Tibial artery (tissue), 4 donors: ENCODE results near the gene RAD51B.

Source experiments
- DNase-seq, 2 donors: peaks; one replicate each; pipeline ENCODE4 v3.0.0-alpha.2; 2019
- H3K27ac ChIP-seq, 2 donors: fragments of 200-600 bp; sonication (generic) in 1 of 2; 1 replicate in 1 of 2; 2 replicates in 1 of 2; pipeline ENCODE4 v1.5.1; 2018 to 2019; ENCODE audit warnings: mild to moderate bottlenecking in 1 of 2
- H3K27me3 ChIP-seq, 2 donors: fragments of 200-600 bp; sonication (generic) in 1 of 2; one replicate each; pipeline versions ENCODE4 v1.5.1 to v1.6.0; 2016 to 2019
- H3K36me3 ChIP-seq, 3 donors: fragments of 200-600 bp; sonication (generic) in 2 of 3; one replicate each; pipeline ENCODE4 v1.5.1; 2016 to 2019; ENCODE audit warnings: mild to moderate bottlenecking in 2 of 3
- H3K4me1 ChIP-seq, 4 donors: fragments of 200-600 bp; sonication (generic) in 2 of 4; 1 replicate in 3 of 4; 2 replicates in 1 of 4; pipeline ENCODE4 v1.5.1; 2016 to 2019
- H3K4me3 ChIP-seq, 2 donors: fragments of 200-600 bp; sonication (generic) in 1 of 2; 1 replicate in 1 of 2; 2 replicates in 1 of 2; pipeline ENCODE4 v1.5.1; 2018 to 2019; ENCODE audit warnings: mild to moderate bottlenecking in 2 of 2
- H3K9me3 ChIP-seq, 3 donors: fragments of 200-600 bp; sonication (generic) in 1 of 3; one replicate each; pipeline ENCODE4 v1.5.1; 2016 to 2019
- intact Hi-C: fragments of 100-400 bp; cut with DNase I; formaldehyde crosslinking; loops from one replicate; pipeline ENCODE4 v1.15.0; 2023; ENCODE audit warnings: low total_unique reads
- TF ChIP-seq, protein P1 (sequence below), 2 experiments: fragments of 200-600 bp in 1 of 2; fragments of 450-650 bp in 1 of 2; IDR thresholded peaks; one replicate each; pipeline ENCODE4 v1.5.1; 2017 to 2019; ENCODE audit warnings: antibody characterized with exemption in 2 of 2, mild to moderate bottlenecking in 1 of 2, moderate library complexity in 1 of 2

The RAD51B gene

GRCh38 chr14:68104518-68104917, 284.9 kb downstream of the RAD51B start:
- no peak for DNase-seq
- H3K27ac ChIP-seq: peak overlapping the region; percentile 49 to 59

DNA sequence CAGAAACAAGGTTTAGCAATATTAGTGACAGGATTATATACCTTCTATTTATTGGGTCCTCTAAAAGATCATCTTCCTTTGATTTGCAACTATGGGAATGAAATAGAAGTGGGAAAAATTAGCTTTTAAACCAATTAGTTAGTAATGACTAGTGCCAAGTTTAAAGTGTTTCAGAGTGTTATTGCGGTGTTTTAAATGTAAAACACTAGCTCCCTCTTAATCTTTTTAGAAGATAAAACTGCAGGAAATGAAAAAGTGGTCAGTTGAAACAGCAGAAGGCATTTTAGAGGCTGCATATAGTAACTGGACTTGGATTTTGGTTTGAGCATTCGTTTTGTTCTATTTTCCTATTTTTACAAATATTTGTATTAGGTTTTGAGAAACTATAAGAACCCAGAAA, 286.2 kb downstream of the RAD51B start:
- H3K4me1 ChIP-seq: peaks cover 0 to 28% (median 12%) of the 10 kb centered on the region in 4 donors
- peaks cover 0 to 13% (median 12%) of the 10 kb centered on the region in 3 donors for H3K9me3 ChIP-seq
- H3K4me3 ChIP-seq: no peak overlapping the region
- DNase-seq: no peak
- H3K36me3 ChIP-seq: peaks cover 0 to 3% (median 0%) of the 10 kb centered on the region in 3 donors
- TF ChIP-seq, protein P1, sequence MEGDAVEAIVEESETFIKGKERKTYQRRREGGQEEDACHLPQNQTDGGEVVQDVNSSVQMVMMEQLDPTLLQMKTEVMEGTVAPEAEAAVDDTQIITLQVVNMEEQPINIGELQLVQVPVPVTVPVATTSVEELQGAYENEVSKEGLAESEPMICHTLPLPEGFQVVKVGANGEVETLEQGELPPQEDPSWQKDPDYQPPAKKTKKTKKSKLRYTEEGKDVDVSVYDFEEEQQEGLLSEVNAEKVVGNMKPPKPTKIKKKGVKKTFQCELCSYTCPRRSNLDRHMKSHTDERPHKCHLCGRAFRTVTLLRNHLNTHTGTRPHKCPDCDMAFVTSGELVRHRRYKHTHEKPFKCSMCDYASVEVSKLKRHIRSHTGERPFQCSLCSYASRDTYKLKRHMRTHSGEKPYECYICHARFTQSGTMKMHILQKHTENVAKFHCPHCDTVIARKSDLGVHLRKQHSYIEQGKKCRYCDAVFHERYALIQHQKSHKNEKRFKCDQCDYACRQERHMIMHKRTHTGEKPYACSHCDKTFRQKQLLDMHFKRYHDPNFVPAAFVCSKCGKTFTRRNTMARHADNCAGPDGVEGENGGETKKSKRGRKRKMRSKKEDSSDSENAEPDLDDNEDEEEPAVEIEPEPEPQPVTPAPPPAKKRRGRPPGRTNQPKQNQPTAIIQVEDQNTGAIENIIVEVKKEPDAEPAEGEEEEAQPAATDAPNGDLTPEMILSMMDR (IDR thresholded peaks at IDR 0.05): no peak
- peak overlapping the region in 1 of 2 donors; percentile 1 for H3K27ac ChIP-seq
- H3K27me3 ChIP-seq: no peaks in the 10 kb centered on the region
- intact Hi-C loops: no loop called here

More at GRCh38 chr14:68104518-68104917, 284.9 kb downstream of the RAD51B start:
- peaks cover 0 to 3% (median 0%) of the 10 kb centered on the region in 3 donors for H3K36me3 ChIP-seq
- TF ChIP-seq, protein P1 (IDR thresholded peaks at IDR 0.05): no peak
- peaks cover 0 to 13% (median 12%) of the 10 kb centered on the region in 3 donors for H3K9me3 ChIP-seq
- H3K4me3 ChIP-seq: no peak overlapping the region
- no peaks in the 10 kb centered on the region for H3K27me3 ChIP-seq
- peaks cover 0 to 35% (median 13%) of the 10 kb centered on the region in 4 donors for H3K4me1 ChIP-seq
- intact Hi-C loops: no loop called here

DNA sequence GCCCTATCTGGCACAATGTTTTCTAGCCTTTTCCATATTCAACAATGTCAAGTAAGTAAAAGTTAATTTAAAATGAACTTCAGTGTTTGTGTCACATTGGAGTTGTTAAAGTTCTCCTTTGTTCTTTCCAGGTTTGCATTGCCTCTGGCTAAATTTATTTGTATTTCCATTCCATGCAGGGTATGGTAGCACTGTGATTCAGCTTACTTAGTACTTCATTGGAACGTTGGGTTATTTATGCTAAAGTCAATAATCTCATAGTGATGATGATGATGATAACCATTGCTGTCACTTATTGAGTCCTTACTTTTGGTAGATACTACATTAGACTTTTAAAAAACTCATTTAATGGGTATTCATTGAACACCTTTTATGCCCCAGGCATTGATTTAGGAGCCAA, 286.9 kb downstream of the RAD51B start:
- H3K9me3 ChIP-seq: peaks cover 0 to 10% (median 9%) of the 10 kb centered on the region in 3 donors
- TF ChIP-seq, protein P1 (IDR thresholded peaks at IDR 0.05): no peak
- intact Hi-C loops: no loop called here
- no peak overlapping the region for H3K4me3 ChIP-seq
- H3K36me3 ChIP-seq: peaks cover 0 to 3% (median 0%) of the 10 kb centered on the region in 3 donors
- no peaks in the 10 kb centered on the region for H3K27me3 ChIP-seq
- DNase-seq: no peak
- H3K4me1 ChIP-seq: peaks cover 0 to 28% (median 14%) of the 10 kb centered on the region in 4 donors
- no peak overlapping the region for H3K27ac ChIP-seq

DNA sequence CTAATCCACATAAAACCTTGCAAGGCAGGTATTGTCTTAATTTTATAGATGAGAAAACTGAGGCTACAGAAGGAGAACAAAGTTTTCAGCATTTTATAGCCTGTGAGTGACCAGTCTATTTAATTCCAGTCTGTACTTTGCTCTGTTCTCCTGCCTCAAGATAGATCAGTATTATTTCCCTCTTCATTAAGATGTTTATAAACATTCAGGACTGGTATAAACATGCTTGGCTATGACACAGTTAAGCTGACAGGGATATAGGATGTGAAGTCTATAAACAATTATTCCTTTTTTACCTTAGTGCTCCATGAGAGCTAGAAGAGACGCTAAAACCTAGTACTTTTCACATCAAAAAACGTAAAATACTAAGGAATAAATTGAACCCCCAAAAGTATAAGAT, 287.3 kb downstream of the RAD51B start:
- intact Hi-C loops: no loop called here
- Histone ChIP-seq H3K9me3 (peaks cover 0 to 6% (median 5%) of the 10 kb centered on the region in 3 donors), H3K36me3 (peaks cover 0 to 1% (median 0%) of the 10 kb centered on the region in 3 donors), H3K4me1 (peaks cover 0 to 28% (median 14%) of the 10 kb centered on the region in 4 donors), H3K4me3 (no peak overlapping the region), H3K27ac (no peak overlapping the region), H3K27me3 (no peaks in the 10 kb centered on the region)
- no peak for DNase-seq
- TF ChIP-seq, protein P1 (IDR thresholded peaks at IDR 0.05): no peak

- H3K4me1 ChIP-seq: peaks cover 0 to 25% (median 13%) of the 10 kb centered on the region in 4 donors
- TF ChIP-seq, protein P1 (IDR thresholded peaks at IDR 0.05): no peak
- intact Hi-C loops: no loop called here
- DNase-seq: no peak
- no peak overlapping the region for H3K27ac ChIP-seq
- H3K27me3 ChIP-seq: no peaks in the 10 kb centered on the region
- H3K4me3 ChIP-seq: no peak overlapping the region
- H3K9me3 ChIP-seq: no peaks in the 10 kb centered on the region
- H3K36me3 ChIP-seq: no peaks in the 10 kb centered on the region
Observed at GRCh38 chr14:68109132-68109900, 289.7 kb downstream of the RAD51B start.
